Hypothalamus (tissue), 51 donors: ENCODE measurements around the gene RHOH.

Experiments
- DNase-seq, 51 donors: peaks; one replicate each; lab custom pipeline; 2025; lab: John Stamatoyannopoulos, UW

Gene RHOH

DNA sequence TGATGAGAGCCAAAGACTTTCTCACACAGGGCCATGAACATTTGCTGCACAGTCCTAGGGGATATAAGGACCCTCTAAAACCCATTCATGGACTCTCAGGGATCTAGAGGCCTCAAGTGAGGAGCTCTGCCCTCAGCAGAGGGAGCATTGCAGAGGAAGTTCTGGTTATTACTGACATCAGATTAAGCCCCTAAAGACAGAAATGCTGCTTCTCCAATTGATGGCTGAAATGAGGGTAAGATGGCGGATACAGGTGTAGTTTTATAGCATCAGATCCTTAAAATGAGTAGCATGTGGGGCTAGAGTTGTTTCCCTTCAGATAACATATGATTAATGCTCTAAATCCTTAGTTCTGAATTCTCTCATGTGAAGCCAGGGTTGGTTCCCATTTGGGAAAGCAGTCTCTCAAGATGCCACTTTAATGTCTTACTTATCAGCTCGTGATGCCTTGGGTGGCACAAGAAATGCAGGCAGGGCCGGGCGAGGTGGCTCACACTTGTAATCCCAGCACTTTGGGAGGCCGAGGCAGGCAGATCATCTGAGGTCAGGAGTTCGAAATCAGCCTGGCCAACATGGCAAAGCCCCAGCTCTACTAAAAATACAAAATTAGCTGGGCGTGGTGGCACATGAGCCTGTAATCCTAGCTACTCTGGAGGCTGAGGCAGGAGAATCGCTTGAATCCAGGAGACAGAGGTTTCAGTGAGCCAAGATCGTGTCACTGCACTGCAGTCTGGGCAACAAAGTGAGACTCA is 7.9 kb downstream of the RHOH start:
- DNase-seq = no peak

DNA sequence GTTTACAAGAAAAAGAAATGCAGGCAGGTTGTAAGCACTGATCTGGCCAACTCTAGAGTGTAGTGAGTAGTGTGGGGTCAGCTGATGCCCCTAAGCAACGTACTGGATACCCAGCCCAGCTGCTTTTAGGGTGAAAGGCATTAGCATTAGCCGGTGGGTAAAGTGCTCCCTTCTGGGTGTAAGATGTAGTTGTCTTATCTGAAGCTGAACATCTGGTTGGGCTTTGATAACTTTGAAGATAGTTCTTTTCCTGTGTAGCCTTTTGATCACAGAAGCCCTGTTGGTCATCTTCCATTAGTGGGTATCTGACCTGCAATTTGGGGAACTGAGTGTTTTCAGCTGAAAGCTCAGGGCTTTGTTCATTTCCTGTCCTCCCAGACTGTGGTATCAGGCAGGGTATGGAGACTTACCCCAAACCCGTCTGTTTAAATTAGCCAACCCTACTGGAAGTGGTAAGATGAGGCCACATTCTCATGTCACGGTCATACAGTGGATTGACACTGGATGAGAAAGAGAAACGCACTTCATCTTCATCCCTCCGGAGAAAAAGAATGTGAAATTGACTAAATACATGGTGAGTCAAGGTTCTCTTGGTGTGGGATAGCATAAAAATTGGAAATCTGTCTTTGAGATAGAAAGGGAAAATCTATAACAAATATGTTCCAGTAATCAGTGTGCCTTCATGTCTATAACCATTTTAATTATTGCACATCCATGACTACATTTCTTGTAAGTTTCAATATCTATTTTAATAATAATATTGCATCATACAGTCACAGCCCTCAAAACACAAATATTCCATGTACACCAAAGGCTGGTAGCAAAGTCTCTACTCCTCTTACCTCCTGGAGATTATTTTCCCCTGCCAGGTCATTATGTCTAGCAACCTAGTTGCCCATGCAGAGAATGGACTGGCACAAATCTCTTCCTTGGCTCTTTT is 8.7 kb downstream of the RHOH start:
- peak in 1 of 51 donors; percentile 28 for DNase-seq

DNA sequence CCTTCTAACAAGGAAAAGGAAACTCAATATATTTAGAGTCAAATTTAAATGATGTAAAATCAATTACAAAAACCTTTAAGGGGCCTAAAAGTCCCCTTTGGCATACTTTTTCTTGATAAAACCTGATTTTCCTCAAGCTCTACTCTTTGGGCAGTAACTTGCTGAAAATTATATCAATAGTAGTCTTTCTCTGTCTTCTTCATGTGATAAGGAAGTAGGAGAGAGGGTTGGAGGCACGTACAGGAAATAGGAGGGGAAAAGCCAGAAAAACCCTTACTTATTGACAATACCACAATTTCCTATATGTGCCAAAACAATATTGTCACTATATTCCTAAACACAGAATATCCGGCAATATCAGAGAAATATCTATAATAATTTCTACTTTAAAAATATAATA is 9.6 kb downstream of the RHOH start:
- no peak for DNase-seq

DNA sequence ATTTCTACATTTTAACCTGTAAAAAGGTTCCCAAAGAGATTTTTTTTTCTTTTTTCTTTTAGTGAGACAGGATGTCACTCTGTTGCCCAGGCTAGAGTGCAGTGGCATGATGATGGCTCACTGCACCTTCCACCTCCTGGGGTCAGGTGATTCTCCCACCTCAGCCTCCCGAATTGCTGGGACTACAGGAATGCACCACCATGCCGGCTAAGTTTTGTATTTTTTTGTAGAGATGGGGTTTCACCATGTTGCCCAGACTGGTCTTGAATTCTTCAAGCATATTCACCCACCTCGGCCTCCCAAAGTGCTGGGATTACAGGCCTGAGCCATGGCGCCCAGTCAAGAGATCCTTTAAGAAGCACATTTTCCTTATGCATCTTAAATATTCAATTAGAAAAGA is 12.6 kb downstream of the RHOH start:
- DNase-seq = no peak

DNA sequence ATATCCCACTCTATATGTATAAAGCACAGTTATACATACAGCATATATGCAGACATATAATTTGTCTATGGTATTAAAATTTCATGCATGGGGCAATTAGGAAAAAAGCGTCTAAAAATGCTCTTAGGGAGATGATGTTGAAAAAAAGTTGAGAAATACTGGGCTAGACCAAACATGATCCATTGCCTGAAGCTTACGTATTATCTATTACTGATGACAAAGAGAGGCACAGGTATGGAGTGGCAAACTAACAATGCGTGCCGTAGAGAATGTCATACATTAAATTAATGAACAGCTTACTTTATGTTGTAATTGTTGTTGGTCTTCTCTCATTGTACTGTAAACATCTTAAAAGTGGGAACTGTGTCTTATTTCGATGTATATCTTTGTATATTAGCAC is 13.9 kb downstream of the RHOH start:
- DNase-seq = no peak

DNA sequence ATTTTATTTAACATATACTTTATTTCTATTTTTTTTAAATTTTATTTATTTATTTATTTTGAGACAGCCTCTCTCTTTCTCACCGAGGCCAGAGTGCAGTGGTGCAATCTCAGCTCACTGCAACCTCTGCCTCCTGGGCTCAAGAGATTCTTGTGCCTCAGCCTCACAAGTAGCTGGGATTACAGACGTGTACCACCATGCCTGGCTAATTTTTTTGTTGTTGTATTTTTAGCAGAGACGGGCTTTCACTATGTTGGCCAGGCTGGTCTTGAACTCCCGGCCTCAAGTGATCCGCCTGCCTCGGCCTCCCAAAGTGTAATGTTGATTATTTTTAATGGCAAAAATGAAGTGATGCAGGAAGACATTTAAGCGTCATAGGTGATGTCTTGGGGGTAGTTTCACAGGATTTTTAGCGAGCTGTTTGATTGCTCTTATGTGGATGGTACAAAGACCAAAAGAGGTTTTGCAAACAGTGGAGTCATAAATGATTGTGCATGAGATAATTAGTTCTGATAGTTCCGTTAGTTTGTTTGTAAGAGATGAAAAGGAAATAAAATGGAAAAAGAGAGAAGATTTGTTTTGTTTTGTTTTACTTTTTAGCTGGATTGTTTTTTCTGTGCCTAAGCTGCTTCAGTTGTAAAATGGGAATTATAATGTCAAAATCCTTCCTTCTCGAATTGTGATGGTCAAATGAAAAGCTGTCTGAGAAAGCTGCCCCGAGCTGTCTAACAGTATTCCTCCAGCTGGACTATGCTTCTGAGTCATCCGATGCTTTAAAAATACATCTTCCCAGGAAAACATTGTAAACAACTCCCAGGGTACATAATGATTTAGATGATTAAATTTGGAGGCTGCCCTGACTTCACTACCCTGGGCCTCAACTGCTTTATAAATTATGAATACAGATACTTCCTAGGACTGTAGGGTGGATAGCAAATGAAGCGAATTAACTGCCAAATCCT is 14.7 kb downstream of the RHOH start:
- DNase-seq = no peak

DNA sequence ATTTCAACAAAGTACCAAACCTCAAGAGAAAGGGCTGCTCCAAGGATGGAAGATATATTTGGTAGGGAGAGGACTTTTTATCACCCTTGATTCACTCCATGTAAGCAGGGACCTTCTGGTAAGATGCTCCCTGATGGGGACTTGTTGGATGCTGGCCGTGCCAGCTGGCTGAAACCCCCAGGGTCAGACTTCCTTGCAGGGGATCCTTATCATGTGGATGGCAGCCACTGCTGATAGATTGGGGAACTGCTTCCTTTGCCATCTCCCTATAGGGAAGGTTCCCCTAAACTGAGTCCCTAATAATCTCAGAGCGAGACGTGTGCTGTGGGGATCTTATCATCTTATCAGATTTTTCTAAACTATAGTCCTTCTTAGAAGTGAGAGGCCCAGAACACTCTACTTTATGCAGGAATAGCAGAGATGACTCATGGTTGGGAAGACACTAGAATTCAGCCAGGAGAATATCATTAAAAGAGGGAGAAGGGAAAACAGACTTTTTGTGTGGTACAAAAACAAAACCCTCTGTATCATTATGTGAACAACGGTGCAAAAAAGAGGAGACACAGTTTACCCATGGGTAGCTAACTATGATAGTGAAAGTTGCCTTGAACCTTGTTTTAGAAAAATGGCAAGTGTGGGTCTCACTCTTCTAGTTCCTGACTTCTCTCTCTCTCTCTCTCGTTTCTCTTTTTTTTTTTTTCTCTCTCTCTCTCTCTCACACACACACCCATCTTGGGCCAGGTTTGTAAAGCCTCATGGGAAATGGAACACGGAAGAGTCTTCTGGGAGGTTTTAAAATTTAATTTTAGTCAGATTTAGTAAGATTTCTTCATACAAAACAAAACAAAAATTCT is 16.1 kb downstream of the RHOH start:
- DNase-seq = no peak

DNA sequence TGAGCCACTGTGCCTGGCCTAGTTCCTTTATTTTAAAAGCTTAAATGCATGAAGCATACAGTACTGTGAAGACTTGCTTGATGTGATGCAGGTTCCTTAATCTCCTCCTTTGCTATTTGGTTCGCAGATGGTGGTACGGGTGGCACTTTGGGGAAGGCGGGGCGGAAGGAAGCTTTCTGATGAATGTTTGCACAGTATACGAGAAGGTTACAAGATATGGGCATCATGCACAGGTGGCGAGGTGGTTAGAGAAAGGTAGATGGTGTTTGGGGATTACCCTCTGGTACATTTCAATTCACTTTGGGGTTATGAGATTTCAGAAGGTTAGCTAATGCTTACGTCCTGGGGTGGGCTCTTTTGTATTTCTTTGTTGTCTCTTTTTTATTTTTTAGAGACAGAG is 17.2 kb downstream of the RHOH start:
- DNase-seq = no peak

DNA sequence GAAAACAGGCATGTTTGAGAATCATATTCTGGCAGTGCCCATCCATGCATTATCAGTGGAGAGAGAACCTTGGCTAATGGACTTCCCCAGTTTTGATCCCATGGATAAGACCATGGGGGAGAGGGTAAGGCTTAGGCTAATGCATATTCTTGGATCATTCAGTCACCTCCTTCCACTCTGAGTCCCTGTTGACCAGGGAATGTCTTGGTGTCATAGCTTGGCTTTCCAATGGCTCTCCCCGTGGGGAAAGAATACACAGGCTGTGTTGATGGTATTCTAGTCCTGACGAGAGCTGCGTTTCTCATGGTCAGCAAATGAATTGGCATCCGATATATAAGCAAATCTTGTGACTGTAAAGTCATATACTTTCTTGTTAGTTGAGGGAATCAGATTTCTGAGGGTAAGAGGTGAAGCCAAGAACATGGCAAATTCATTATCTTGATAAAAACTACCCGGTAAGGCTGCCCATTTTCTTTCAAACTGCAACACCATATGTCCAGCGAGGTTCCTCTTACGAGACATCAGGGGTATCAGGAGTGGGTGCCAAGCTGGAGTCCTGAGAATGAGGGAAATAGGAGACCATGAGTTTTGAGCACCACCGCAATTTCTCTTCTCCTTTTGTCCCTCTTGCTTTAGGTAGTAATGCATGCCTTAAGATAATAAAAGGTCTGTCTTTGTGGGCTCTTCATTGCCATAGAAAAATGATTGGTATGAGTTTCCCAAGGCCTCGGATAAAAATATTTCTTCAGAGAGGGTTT is 18.0 kb downstream of the RHOH start:
- DNase-seq = no peak

DNA sequence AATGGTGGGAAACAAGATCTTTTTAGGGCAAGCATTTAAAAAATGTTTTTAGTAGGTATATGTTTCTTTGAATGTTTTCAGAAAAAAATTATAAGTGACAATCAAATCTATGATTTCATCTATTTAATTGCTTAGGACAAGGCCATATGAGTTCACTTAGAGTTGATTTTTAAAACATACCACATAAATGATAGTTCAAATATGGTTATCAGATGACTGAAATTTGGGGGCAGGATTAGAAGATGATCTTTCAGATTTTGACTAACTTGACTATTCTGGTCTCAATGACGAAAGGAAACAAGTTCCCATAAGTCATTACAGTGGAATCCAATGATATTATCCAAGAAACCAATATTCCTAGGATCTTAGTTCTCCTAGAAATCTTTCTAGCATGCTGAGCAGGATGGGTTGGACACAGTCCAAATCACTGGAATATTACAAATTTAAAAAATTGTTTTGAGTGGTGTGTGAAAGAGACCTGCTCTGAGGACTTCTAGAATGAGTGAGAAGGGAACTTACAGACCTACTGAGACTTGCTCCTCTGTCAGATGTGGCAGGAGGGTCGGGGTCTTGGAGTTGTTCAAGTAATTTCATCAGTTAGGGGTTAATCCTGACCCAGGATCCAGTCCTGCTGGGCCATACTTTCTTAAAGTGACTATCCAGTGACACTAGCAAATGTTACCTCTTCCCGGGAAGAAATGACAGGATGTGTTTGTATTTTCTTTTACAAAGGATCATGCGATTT is 20.0 kb downstream of the RHOH start:
- DNase-seq = no peak

DNA sequence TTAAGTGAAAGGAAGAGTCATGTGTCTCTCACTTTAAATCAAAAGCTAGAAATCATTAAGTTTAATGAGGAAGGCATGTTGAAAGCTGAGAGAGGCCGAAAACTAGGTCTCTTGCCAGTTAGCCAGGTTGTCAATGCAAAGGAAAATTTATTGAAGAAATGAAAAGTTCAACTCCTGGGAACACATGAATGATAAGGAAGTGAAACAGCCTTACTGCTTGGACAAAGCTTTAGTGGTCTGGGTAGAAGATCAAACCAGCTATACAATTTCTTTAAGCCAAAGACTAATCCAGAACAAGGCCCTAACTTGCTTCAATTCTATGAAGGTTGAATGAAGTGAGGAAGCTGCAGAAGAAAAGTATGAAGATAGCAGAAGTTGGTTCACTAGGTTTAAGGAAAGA is 24.9 kb downstream of the RHOH start:
- DNase-seq = no peak

DNA sequence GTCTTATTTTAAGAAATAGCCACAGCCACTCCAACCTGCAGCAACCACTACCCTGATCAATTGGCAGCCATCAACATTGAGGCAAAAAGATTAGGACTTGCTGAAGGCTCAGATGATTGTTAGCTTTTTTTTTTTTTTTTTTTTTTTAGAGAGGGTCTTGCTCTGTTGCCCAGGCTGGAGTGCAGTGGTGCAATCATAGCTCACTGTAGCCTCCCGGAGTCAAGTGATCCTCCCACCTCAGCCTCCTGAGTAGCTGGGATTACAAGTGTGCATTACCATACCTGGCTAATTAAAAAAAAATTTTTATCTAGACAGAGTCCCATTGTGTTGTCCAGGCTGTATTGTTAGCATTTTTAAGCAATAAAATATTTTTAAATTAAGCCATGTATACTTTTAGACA is 26.5 kb downstream of the RHOH start:
- no peak for DNase-seq

DNA sequence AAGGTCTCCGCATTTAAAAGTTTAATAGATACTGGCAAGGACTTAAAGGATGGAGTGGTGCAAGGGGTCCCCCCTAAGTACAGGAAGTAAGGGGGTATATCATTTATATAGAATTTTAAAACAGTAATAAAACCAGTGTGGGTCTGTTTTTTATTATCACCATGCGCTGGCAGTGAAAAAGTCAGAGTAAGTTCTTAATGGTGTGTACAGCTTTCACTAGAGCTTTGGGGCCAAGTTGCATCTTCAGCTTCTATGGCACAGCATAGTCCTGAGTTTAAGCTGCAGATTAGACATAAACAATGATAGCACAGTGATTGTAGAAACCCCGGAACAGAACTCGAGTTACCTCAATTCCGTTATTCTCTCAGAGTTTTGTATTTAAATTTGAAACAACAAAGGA is 27.6 kb downstream of the RHOH start:
- no peak for DNase-seq

DNA sequence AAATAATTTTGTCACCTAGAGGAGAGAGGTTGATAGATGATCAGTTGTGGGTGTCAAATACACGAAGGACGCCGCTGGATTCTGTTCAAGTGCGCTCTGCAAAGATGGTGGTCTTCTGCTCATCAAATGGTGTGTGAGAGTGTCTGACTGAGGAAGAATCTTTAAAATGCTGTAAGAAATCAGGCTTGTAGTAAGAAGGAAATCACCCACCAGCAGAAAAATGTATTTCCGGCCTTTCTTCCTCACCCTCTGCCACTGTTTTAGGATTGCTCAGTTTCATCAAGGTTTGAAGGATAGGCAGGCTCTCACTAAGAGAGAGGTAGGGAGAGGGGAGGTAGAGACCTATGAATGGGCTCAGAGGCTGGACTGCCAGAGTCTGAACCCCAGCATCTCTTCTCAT is 28.7 kb downstream of the RHOH start:
- no peak for DNase-seq

DNA sequence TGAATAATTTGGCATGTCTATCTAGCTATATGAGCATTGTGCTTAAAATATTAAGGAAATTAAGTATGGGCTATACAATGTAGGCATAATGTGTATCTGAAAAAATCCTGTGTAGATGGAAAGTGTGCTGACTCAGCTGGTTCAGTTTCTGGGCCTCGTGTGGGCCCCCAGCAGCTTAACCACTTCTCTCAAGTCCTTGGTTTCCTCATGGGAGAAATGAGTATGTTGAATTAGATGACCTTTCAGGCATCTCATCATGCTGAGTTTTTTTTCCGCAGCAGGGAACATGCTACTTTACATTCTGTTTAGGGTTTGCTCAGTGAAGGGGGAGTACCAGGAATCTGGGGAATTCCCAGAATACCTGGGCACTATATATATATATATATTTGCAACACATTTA is 30.5 kb downstream of the RHOH start:
- peak in 1 of 51 donors; percentile 4 for DNase-seq

DNA sequence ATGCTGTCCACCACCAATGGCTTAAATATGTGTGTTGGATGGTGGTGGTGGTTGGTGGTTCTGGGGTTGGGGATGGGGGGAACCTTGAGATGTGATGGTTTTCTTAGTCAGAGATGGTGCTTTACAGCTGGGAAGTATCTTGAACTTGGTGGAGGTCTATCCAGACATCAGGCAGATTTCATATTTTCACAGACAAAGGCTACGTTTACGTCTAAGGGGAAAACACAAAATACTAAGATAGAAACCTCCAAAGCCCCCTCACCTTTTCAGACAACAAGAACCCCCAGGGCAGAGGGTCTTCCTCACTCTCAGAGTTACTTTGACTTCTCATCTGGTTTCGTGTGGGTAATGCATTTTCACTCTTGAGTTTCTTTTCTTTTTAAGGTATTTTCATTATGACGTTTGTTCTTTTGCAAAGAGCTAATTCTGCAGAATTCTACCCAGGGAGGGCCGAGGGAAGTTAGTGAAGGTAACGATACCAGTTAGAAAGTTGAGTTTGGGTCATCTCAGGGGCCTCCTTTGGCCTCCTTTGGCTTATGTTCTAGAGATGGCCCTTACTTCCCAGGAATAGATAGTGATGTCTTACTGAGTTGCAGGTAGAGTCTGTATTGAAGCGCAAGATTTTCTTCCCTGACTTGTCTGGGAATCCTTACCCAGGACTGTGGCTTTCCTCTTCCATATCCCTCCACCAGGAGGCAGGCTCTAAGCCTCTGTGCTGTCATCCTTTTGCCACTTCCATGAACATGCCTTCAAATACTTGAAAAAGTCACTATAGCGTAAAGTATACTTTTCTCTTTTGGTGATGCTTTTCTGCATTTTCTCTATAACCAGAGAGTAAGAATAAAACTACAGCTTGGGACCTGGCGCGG is 31.9 kb downstream of the RHOH start:
- DNase-seq = no peak

DNA sequence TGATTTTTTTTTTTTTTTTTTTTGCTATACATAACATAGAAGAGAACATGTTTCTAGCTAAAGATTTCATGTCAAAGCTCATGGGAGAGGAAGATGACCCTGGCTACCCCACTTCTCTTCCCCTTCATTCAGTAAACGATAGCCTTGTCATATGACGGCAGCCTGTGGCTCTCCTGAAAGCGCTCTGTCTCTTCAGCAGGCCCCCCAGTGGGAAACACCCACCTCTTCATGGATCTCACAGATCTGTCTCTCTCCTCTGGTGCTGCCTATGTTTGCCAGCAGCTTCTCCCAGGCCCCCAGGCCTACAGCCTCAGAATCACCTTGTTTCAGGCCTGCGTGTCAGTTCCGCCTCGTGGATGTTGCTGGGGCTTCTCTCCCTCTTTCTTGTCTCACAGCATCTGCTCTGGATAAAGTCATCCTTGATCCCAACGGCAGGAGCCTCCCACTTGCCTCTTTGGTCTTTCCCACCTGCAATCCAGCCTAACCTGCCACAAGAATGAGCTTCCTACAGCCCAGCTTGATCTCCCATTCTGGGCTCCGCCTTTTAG is 34.6 kb downstream of the RHOH start:
- no peak for DNase-seq
